CD4-positive, alpha-beta T cell (primary cell): ENCODE data around the gene UBAC2. TPM values are rescaled to one million over a fixed set of nuclear protein-coding genes. Genes with fewer than 3 reads are reported as not detected.

Experiments
- ATAC-seq: fragments of 200-7000 bp; cut with Tn5 transposase; one replicate; pipeline ENCODE4 v1.10.0; 2022; ENCODE audit warnings: mild to moderate bottlenecking; ENCODE audit not compliant: poor library complexity
- CTCF ChIA-PET: fragments of 350-600 bp; sonication (Branson Sonifier 250); formaldehyde crosslinking; loops from one replicate; lab custom pipeline; 2021; ENCODE audit warnings: antibody characterized with exemption, inconsistent platforms; lab: Charles Lee
- POLR2A ChIA-PET: fragments of 350-600 bp; sonication (Branson Sonifier 250); formaldehyde crosslinking; loops from one replicate; lab custom pipeline; 2021; ENCODE audit warnings: antibody characterized with exemption, inconsistent platforms; lab: Charles Lee
- DNase-seq, 14 experiments: peaks; one replicate each; pipeline ENCODE4 v3.0.0-alpha.2; 2013 to 2020; ENCODE audit warnings: mixed read lengths in 2 of 14
- H3K27ac ChIP-seq, 2 donors: one replicate each; pipeline versions ENCODE4 v1.5.1 to v1.7.0; 2013; ENCODE audit warnings: low read length in 2 of 2, low read depth in 1 of 2, mild to moderate bottlenecking in 1 of 2
- H3K27me3 ChIP-seq, 2 experiments: 1 replicate in 1 of 2; 2 replicates in 1 of 2; pipeline versions ENCODE4 v1.6.1 to v1.7.0; 2013; ENCODE audit warnings: low read length in 2 of 2, control low read depth in 1 of 2, mild to moderate bottlenecking in 1 of 2, moderate library complexity in 1 of 2; ENCODE audit not compliant: insufficient read depth in 2 of 2, control insufficient read depth in 1 of 2
- H3K36me3 ChIP-seq: one replicate; pipeline ENCODE4 v1.6.1; 2013; ENCODE audit warnings: low read length, control low read depth; ENCODE audit not compliant: insufficient read depth
- H3K4me1 ChIP-seq: one replicate; pipeline ENCODE4 v1.6.1; 2013; ENCODE audit warnings: low read length, control low read depth; ENCODE audit not compliant: insufficient read depth
- H3K4me3 ChIP-seq: one replicate; pipeline ENCODE4 v1.5.1; 2013; ENCODE audit warnings: mild to moderate bottlenecking, low read length, moderate library complexity
- H3K9me3 ChIP-seq, 2 experiments: 1 replicate in 1 of 2; 2 replicates in 1 of 2; pipeline versions ENCODE4 v1.6.1 to v1.7.0; 2013; ENCODE audit warnings: low read length in 2 of 2, mild to moderate bottlenecking in 2 of 2, control low read depth in 1 of 2, moderate library complexity in 1 of 2; ENCODE audit not compliant: control insufficient read depth in 1 of 2, insufficient read depth in 1 of 2
- H3K27ac Mint-ChIP-seq: one replicate; pipeline ENCODE4 v1.8.0; 2020; ENCODE audit warnings: mixed read lengths
- H3K27me3 Mint-ChIP-seq: one replicate; pipeline ENCODE4 v1.8.0; 2021; ENCODE audit warnings: mixed read lengths
- H3K36me3 Mint-ChIP-seq: one replicate; pipeline ENCODE4 v1.8.0; 2021; ENCODE audit warnings: low read depth, mixed read lengths
- H3K4me1 Mint-ChIP-seq: one replicate; pipeline ENCODE4 v1.8.0; 2021; ENCODE audit warnings: low read depth, mixed read lengths
- H3K4me3 Mint-ChIP-seq: one replicate; pipeline ENCODE4 v1.8.0; 2020; ENCODE audit warnings: mild to moderate bottlenecking, mixed read lengths
- H3K9me3 Mint-ChIP-seq: one replicate; pipeline ENCODE4 v1.8.0; 2020; ENCODE audit warnings: mixed read lengths
- intact Hi-C, 2 experiments: fragments of 100-400 bp; cut with DNase I in 1 of 2; cut with micrococcal nuclease in 1 of 2; formaldehyde crosslinking; loops; one replicate each; pipeline versions ENCODE4 v1.15.1 to v1.9.0; 2023 to 2025; cut with DNase I, micrococcal nuclease
- total RNA-seq, 174 experiments: library from RNA in 2 of 174; stranded (reverse) in 2 of 174; gene quantifications; one replicate each; pipeline ENCODE4 v1.2.3 and lab custom pipeline; 2021 to 2026
- TF ChIP-seq, protein P1 (sequence below): fragments of 200-600 bp; IDR thresholded peaks from one replicate; pipeline ENCODE4 v1.8.0; 2022; ENCODE audit warnings: antibody characterized with exemption, mild to moderate bottlenecking

The UBAC2 gene
- total RNA-seq, 2 experiments from 2014 or later: 59.8 to 67.4 TPM

DNA sequence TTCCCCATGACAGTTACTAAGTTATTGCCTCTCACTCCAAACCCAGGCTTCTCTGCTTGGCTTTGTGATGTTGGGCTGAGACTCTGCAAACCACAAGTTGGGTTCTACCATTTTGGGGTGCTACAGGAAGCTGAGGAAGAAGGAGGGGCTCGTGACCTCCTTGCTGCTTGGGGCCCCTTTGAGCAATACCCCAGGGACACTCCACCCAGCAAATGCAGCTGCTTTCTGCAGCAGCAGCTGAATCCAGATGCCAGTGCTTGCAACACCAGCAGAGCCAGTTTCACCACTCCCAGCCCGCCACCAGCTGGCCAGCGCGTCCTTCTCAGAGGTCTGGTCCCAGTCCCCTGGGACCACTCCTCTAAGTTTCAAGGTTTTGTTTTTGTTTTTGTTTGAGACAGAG lies 22.0 kb upstream of the UBAC2 start:
- CTCF ChIA-PET: interaction anchor here (0.6 to 5.6 kb wide), 4 partner anchors 8 to 232 kb away, joined by 3 to 150 read pairs (median 4); partner anchors contain the start of gene UBAC2
- Mint-ChIP-seq H3K27me3 (no peaks in the 10 kb centered on the region), H3K4me3 (peak overlapping the region; percentile 39), H3K36me3 (no peaks in the 10 kb centered on the region), H3K4me1 (peaks cover 40% of the 10 kb centered on the region), H3K27ac (peak overlapping the region; percentile 9), H3K9me3 (no peaks in the 10 kb centered on the region)
- peak overlapping the region in 1 of 2 donors; percentile 35 for H3K27ac ChIP-seq
- peaks cover 41% of the 10 kb centered on the region for H3K4me1 ChIP-seq
- POLR2A ChIA-PET: interaction anchor here (0.6 to 2.0 kb wide), 2 partner anchors 91 to 120 kb away, joined by 3 to 9 read pairs; no protein-coding TSS in a partner anchor
- peaks cover 3 to 11% of the 10 kb centered on the region in 2 experiments for H3K9me3 ChIP-seq
- intact Hi-C loops: loop anchor here in 1 of 2 experiments (5.0 kb wide), 4 partner anchors 151 to 434 kb away; partner anchors contain the start of gene TM9SF2
- ATAC-seq: peak; percentile 28
- peak in 2 of 14 experiments; percentile 33 to 47 for DNase-seq
- H3K36me3 ChIP-seq: no peaks in the 10 kb centered on the region
- H3K27me3 ChIP-seq: no peaks in the 10 kb centered on the region
- TF ChIP-seq, protein P1, sequence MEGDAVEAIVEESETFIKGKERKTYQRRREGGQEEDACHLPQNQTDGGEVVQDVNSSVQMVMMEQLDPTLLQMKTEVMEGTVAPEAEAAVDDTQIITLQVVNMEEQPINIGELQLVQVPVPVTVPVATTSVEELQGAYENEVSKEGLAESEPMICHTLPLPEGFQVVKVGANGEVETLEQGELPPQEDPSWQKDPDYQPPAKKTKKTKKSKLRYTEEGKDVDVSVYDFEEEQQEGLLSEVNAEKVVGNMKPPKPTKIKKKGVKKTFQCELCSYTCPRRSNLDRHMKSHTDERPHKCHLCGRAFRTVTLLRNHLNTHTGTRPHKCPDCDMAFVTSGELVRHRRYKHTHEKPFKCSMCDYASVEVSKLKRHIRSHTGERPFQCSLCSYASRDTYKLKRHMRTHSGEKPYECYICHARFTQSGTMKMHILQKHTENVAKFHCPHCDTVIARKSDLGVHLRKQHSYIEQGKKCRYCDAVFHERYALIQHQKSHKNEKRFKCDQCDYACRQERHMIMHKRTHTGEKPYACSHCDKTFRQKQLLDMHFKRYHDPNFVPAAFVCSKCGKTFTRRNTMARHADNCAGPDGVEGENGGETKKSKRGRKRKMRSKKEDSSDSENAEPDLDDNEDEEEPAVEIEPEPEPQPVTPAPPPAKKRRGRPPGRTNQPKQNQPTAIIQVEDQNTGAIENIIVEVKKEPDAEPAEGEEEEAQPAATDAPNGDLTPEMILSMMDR: no peak
- no peak overlapping the region for H3K4me3 ChIP-seq

DNA sequence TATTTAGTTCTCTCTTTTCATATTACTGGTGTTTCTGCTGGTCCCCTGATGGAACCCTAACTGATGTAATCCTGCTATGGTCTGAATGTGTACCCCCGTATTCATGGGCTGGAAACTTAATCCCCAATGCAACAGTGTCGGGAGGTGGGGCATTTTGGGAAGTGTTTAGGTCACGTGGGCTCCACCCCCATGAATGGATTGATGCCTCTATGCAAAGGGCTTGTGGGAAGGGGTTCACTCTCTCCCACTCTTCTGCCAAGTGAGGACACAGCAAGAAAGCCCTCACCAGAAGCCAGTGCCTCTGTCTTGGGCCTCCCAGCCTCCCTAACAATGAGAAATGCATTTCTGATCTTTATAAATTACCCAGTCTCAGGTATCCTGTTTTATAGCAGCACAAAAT lies 21.2 kb upstream of the UBAC2 start:
- Mint-ChIP-seq H3K36me3 (no peaks in the 10 kb centered on the region), H3K9me3 (no peaks in the 10 kb centered on the region), H3K4me3 (peak overlapping the region; percentile 39), H3K27me3 (no peaks in the 10 kb centered on the region), H3K27ac (peak overlapping the region; percentile 9), H3K4me1 (peaks cover 40% of the 10 kb centered on the region)
- TF ChIP-seq, protein P1: no peak
- Histone ChIP-seq H3K27ac (no peak overlapping the region), H3K4me1 (peaks cover 41% of the 10 kb centered on the region), H3K27me3 (no peaks in the 10 kb centered on the region), H3K36me3 (no peaks in the 10 kb centered on the region), H3K9me3 (peaks cover 3 to 11% of the 10 kb centered on the region in 2 experiments), H3K4me3 (no peak overlapping the region)
- intact Hi-C loops: loop anchor here in 1 of 2 experiments (5.0 kb wide), 4 partner anchors 152 to 433 kb away; partner anchors contain the start of gene TM9SF2
- ChIA-PET POLR2A (interaction anchor here (0.8 to 2.0 kb wide), 3 partner anchors 14 to 90 kb away, joined by 3 to 9 read pairs (median 3); no protein-coding TSS in a partner anchor), CTCF (interaction anchor here (1.0 kb wide), 1 partner anchor 87 kb away, joined by 3 read pairs; no protein-coding TSS in a partner anchor)
- DNase-seq (no peak), ATAC-seq (no peak)

DNA sequence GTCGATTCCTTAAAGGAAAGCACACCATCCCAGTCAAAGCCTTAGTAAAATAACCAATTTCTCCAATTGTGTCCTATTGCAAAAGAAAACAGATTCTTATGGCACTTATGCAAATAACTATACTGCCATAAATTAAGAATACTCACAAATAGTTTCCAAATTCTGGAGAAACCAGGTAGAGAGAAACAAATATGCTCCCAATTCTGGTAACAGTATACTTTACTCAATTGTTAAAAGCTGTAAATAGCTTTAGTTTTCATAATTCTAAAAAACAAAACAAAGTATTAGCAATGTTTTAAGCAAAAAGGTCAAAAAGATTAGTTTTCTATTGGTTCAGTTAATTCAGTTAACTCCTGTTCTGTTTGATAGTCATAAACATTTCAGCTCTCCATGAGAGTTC lies 18.2 kb upstream of the UBAC2 start:
- TF ChIP-seq, protein P1: no peak
- Mint-ChIP-seq H3K27ac (no peak overlapping the region), H3K9me3 (no peaks in the 10 kb centered on the region), H3K4me1 (peaks cover 31% of the 10 kb centered on the region), H3K36me3 (no peaks in the 10 kb centered on the region), H3K27me3 (no peaks in the 10 kb centered on the region), H3K4me3 (no peak overlapping the region)
- ChIA-PET CTCF (interaction anchor here (1.0 kb wide), 1 partner anchor 87 kb away, joined by 3 read pairs; no protein-coding TSS in a partner anchor), POLR2A (interaction anchor here (1.8 kb wide), 1 partner anchor 18 kb away, joined by 6 read pairs; the partner anchor contains the start of gene UBAC2)
- no peak for DNase-seq
- intact Hi-C loops: no loop called here
- H3K9me3 ChIP-seq: peaks cover 3 to 11% of the 10 kb centered on the region in 2 experiments
- no peaks in the 10 kb centered on the region for H3K36me3 ChIP-seq
- peaks cover 29% of the 10 kb centered on the region for H3K4me1 ChIP-seq
- no peak for ATAC-seq
- no peaks in the 10 kb centered on the region for H3K27me3 ChIP-seq
- H3K4me3 ChIP-seq: no peak overlapping the region
- no peak overlapping the region for H3K27ac ChIP-seq
